Lower lobe of right lung (tissue), 2 donors: Measurements from ENCODE around the gene TBX4. TPM values are rescaled to one million over a fixed set of nuclear protein-coding genes. Genes with fewer than 3 reads are reported as not detected.

Experiments used
- ATAC-seq, 2 donors: fragments of 200-7000 bp; cut with Tn5 transposase; one replicate each; pipeline ENCODE4 v1.9.1; 2020 to 2022; ENCODE audit warnings: mild to moderate bottlenecking in 2 of 2, moderate library complexity in 2 of 2
- DNase-seq: peaks from one replicate; pipeline ENCODE4 v3.0.0-alpha.2; 2020
- H3K27ac ChIP-seq: fragments of 200-600 bp; one replicate; pipeline ENCODE4 v1.8.0; 2022
- H3K27me3 ChIP-seq: fragments of 200-600 bp; one replicate; pipeline ENCODE4 v1.8.0; 2022; ENCODE audit warnings: low read depth
- H3K36me3 ChIP-seq: fragments of 200-600 bp; one replicate; pipeline ENCODE4 v1.8.0; 2022; ENCODE audit warnings: mild to moderate bottlenecking
- H3K4me1 ChIP-seq: fragments of 200-600 bp; one replicate; pipeline ENCODE4 v1.8.0; 2022
- H3K4me3 ChIP-seq: fragments of 200-600 bp; one replicate; pipeline ENCODE4 v1.8.0; 2022; ENCODE audit warnings: mild to moderate bottlenecking
- H3K9me3 ChIP-seq: fragments of 200-600 bp; one replicate; pipeline ENCODE4 v1.8.0; 2022
- intact Hi-C: fragments of 100-400 bp; cut with DNase I; formaldehyde crosslinking; loops from one replicate; pipeline ENCODE4 v1.11.0; 2022
- total RNA-seq: library from RNA; stranded (reverse); fragmentation: NEBNext Ultra II Directional; extraction: Animal tissue kit (Norgen Biotek cat#: 25700); gene quantifications from one replicate; pipeline ENCODE4 v1.2.1, GENCODE V29; 2021
- TF ChIP-seq, protein P1 (sequence below): fragments of 200-600 bp; IDR thresholded peaks from one replicate; pipeline ENCODE4 v1.8.0; 2022; ENCODE audit warnings: antibody characterized with exemption, mild to moderate bottlenecking
- donor health status: DM: no; HTN: yes; CAD: no; lungs with severe emphysema.

The TBX4 gene
- total RNA-seq, 1 donor from 2014 or later, result 22.3 TPM

DNA sequence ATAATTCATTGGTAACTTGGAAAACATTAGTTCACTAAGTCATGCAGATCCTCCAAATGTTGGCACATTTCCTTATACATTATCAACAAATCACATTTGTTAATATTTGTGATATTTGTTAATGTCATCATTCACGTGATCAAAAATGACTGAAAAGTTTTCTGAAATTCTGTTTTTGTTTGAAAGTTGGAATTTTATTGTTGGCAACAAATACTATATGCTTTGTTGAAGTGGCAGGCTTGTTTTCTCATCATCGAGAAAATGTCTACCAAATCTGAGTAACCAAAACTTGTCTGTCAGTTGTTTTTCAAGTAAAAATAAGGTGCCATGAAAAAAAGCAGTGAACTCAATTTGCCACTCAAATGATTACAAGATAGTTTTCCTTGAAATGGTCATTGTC, 75.9 kb downstream of the TBX4 start:
- no peaks in the 10 kb centered on the region for H3K36me3 ChIP-seq
- TF ChIP-seq, protein P1, sequence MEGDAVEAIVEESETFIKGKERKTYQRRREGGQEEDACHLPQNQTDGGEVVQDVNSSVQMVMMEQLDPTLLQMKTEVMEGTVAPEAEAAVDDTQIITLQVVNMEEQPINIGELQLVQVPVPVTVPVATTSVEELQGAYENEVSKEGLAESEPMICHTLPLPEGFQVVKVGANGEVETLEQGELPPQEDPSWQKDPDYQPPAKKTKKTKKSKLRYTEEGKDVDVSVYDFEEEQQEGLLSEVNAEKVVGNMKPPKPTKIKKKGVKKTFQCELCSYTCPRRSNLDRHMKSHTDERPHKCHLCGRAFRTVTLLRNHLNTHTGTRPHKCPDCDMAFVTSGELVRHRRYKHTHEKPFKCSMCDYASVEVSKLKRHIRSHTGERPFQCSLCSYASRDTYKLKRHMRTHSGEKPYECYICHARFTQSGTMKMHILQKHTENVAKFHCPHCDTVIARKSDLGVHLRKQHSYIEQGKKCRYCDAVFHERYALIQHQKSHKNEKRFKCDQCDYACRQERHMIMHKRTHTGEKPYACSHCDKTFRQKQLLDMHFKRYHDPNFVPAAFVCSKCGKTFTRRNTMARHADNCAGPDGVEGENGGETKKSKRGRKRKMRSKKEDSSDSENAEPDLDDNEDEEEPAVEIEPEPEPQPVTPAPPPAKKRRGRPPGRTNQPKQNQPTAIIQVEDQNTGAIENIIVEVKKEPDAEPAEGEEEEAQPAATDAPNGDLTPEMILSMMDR, result no peak
- intact Hi-C loops, result no loop called here
- ATAC-seq (no peak), DNase-seq (no peak)
- no peaks in the 10 kb centered on the region for H3K4me1 ChIP-seq
- H3K27ac ChIP-seq, result no peak overlapping the region
- peaks cover 8% of the 10 kb centered on the region for H3K27me3 ChIP-seq
- H3K4me3 ChIP-seq, result no peak overlapping the region
- H3K9me3 ChIP-seq, result no peaks in the 10 kb centered on the region

DNA sequence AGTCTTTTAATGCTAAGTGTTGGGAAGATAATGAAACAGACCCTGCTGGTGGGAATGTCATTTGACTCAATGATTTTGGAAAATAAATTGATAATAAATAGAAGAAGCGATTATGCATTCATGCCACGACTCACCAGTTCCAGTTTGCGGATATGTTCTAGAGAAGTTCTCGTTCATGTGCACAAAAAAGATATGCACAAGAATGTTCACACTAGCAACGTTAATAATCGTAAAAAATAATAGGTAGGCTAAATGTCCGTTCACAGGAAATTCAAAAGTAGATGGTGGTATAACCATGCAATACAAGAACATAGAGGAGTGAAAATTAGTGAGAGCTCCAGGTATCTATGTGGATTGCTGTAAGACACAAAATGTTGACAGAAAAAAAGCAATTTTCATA, 79.0 kb downstream of the TBX4 start:
- DNase-seq (no peak), ATAC-seq (no peak)
- Histone ChIP-seq H3K27me3 (no peaks in the 10 kb centered on the region), H3K27ac (no peak overlapping the region), H3K4me3 (no peak overlapping the region), H3K36me3 (no peaks in the 10 kb centered on the region), H3K4me1 (no peaks in the 10 kb centered on the region), H3K9me3 (no peaks in the 10 kb centered on the region)
- TF ChIP-seq, protein P1, result no peak
- intact Hi-C loops, result no loop called here

DNA sequence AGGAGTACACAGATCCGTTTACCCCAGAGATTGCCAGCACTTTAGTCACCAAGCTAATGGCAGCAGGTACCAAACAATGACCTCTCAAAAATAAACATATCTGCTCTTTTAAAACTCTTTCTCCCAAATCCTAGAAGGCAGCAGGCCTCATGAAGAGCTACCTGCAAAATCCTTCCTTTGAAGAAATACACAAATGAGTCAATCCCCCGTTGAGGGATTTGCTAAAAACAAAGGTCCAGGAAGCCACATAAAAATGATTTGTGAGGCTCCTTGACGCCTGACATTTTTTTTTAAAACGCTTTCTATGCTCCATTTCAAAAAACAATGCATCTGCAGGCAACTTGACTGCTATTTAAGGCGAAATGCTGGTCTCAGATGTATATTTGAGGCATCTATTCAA, 80.6 kb downstream of the TBX4 start:
- DNase-seq (no peak), ATAC-seq (no peak)
- TF ChIP-seq, protein P1, result no peak
- H3K9me3 ChIP-seq, result no peaks in the 10 kb centered on the region
- intact Hi-C loops, result no loop called here
- H3K27ac ChIP-seq, result no peak overlapping the region
- no peaks in the 10 kb centered on the region for H3K36me3 ChIP-seq
- H3K4me3 ChIP-seq, result no peak overlapping the region
- H3K4me1 ChIP-seq, result no peaks in the 10 kb centered on the region
- no peaks in the 10 kb centered on the region for H3K27me3 ChIP-seq

DNA sequence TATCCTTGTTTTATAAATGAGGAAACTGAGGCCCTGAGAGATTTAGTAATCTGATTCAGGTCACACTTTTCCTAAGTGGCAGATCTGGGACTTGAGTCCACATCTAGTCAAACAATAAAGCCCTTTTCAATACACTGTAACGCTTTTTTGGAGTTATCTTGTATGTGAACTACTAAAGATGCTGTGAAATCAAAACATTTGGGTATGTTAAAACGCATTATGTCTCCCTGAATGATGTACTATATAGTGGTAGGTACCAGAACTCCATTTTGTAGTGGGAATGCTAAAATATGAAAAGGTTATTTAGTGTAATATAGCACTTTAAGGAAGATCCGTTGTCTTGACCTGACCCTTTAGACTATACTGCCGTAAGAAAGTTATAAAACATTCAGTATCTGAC, 81.6 kb downstream of the TBX4 start:
- TF ChIP-seq, protein P1, result no peak
- intact Hi-C loops, result no loop called here

DNA sequence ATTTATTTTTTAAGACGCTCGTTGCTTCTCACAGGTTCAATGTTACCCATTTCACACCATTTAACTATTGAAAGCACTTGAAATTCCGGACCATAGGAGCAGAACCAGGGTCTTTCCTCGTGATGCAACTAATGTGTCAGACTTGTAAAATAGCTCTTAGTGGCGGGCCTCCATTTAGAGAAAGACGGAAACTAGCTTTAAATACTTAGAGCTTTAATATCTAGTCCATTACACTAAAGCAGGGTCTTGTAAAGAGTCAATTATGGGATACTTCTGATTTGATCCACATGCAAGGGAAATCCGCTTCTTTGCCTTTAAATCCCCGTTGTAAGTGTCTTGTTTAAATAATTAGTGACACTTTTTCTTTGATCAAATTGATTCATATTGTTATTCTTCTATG, 82.2 kb downstream of the TBX4 start:
- Histone ChIP-seq H3K4me1 (no peaks in the 10 kb centered on the region), H3K27me3 (no peaks in the 10 kb centered on the region), H3K4me3 (no peak overlapping the region), H3K27ac (no peak overlapping the region), H3K9me3 (no peaks in the 10 kb centered on the region), H3K36me3 (no peaks in the 10 kb centered on the region)
- DNase-seq (no peak), ATAC-seq (no peak)
- TF ChIP-seq, protein P1, result no peak
- intact Hi-C loops, result no loop called here

More for the DNA sequence above, 81.6 kb downstream of the TBX4 start:
- Histone ChIP-seq H3K9me3 (no peaks in the 10 kb centered on the region), H3K27me3 (no peaks in the 10 kb centered on the region), H3K4me3 (no peak overlapping the region), H3K4me1 (no peaks in the 10 kb centered on the region), H3K27ac (no peak overlapping the region), H3K36me3 (no peaks in the 10 kb centered on the region)
- DNase-seq (no peak), ATAC-seq (no peak)

Other genes starting within 250 kb of the TBX4 start
- 83.3 TPM for gene TBX2, start 52.6 kb upstream of the TBX4 start, total RNA-seq
- not detected for gene NACA2, start 138.8 kb downstream of the TBX4 start, total RNA-seq